ENCODE data around the gene CXXC1. TPM values are rescaled to one million over a fixed set of nuclear protein-coding genes. Genes with fewer than 3 reads are reported as not detected.

CXXC1 gene
- total and polyA plus RNA-seq, 2 of the 13 experiments (the other 11 are each of a cell fraction or from before 2014, with no cell fraction given) = 32.9 to 39.0 TPM

- TF ChIP-seq DMTF1 (CRISPR knock-in tag; IDR thresholded peaks at IDR 0.05) (no peak), ZBTB2 (CRISPR knock-in tag; IDR thresholded peaks at IDR 0.05; ENCODE audit: low read depth) (no peak), ZNF460 (CRISPR knock-in tag; IDR thresholded peaks at IDR 0.05; ENCODE audit: borderline replicate concordance) (peak; percentile 31; the same call in 1 of the 2 replicates), SNAPC4 (CRISPR knock-in tag; IDR thresholded peaks at IDR 0.05) (0 out of 2 replicates have a peak, but pooled peaks have one; percentile 70), PCBP2 (optimal IDR thresholded peaks at IDR 0.05; ENCODE audit: low read depth, low read length, poor library complexity, severe bottlenecking) (no peak), ZNF562 (CRISPR knock-in tag; IDR thresholded peaks at IDR 0.05; ENCODE audit: borderline replicate concordance) (no peak), ARNTL (CRISPR knock-in tag; IDR thresholded peaks at IDR 0.05) (no peak), ZNF713 (CRISPR knock-in tag; IDR thresholded peaks at IDR 0.05) (no peak), ZBTB7A (CRISPR knock-in tag; IDR thresholded peaks at IDR 0.05) (peak; percentile 96), SPEN (CRISPR knock-in tag; IDR thresholded peaks at IDR 0.05; ENCODE audit: low read depth) (peak; percentile 81), ESRRA (CRISPR knock-in tag; IDR thresholded peaks at IDR 0.05; ENCODE audit: low read depth) (peak; percentile 59; the same call in 1 of the 2 replicates), BORCS8-MEF2B (CRISPR knock-in tag; IDR thresholded peaks at IDR 0.05) (no peak; the same call in 1 of the 2 replicates), ZNF501 (CRISPR knock-in tag; IDR thresholded peaks at IDR 0.05) (peak; percentile 94), PLSCR1 (CRISPR knock-in tag; IDR thresholded peaks at IDR 0.05; ENCODE audit: borderline replicate concordance) (no peak), ISL2 (CRISPR knock-in tag; IDR thresholded peaks at IDR 0.05) (no peak), SIX4 (CRISPR knock-in tag; IDR thresholded peaks at IDR 0.05) (peak; percentile 75; the same call in 1 of the 2 replicates), SRSF4 (IDR thresholded peaks at IDR 0.05; ENCODE audit: low read depth, low read length, poor library complexity, severe bottlenecking) (no peak), POLR2AphosphoS2 (IDR thresholded peaks at IDR 0.05; ENCODE audit: low read depth, low read length) (no peak)
Measured at GRCh38 chr18:50287441-50288347, at the start of gene CXXC1 (continued).
